Anterior cingulate cortex (tissue), 58 donors: ENCODE results near the gene PAQR9.
"Not testable (repeated sequence)": the region's sequence is repeated elsewhere in the genome, so short reads cannot be mapped to it uniquely, and the experiment has no call there.

ENCODE experiments used
- DNase-seq, 58 donors: peaks; one replicate each; lab custom pipeline; 2025; lab: John Stamatoyannopoulos, UW

Gene PAQR9

GRCh38 chr3:142963516-142964448 lies at the start of gene PAQR9:
Gene PAQR9 (minus strand): TSS chr3:142963674. CDS start chr3:142963336, 338 bp downstream.
- peak in 16 of 58 donors; percentile 3 to 73 (median 17) for DNase-seq

DNA sequence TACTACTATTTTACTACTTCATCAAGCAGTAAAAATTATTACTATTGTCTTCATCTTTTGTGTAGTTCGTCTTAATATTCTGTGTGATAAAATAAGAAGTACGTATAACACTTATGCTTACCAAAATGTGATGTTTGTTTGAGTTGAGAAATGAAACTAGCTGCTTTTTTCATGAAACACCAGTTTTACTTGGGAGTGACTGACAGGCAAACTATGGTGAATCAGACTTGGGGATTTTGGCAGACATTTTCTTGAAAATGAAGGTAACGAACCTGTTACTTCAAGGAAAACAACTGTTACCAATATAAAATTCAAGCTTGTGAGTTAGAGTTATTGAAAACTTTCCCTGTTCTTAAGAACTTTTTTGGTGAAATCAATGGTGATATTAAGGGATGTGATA lies 48.2 kb upstream of the PAQR9 start:
- no peak for DNase-seq

- DNase-seq, result no peak
These were observed 46.5 kb upstream of the PAQR9 start for GRCh38 chr3:143010024-143010423.

DNA sequence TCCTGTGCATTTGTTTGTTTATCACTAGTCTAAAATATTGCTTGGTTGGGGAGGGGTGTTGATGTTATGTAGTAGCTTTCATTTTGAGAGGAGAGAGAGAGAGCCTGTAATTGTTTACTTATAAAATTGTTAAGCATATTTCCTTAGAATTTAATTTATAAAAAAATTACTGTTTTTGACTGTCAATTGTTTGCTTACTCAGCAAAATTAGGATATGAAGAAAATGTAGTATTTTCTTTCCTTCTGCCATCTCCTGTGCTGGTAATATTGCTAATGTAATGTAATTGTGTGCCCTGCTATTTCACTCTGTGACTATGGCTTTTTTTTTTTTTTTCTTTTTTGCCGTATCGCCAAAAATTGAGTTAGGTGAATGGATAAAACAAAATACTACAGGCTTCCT lies 41.3 kb upstream of the PAQR9 start:
- DNase-seq, result no peak

DNA sequence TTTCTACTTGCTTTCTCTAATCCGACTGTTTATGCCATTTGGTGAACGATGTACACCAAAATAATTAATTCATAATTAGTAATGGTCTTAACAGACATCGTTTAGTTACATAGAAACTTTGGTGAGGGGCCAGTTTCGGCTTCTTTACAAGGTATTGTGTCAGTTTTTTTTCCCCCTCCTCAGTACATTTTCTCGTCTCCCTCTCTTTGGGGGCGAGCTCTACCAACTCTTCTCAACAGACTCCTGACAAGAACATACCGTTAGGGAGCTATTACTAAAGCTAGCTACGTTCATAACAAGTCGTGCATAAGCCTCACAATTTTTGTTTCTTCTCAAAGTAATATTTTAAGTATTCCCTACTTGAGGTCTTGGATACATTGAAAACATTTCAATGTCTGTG lies 39.3 kb upstream of the PAQR9 start:
- DNase-seq, result no peak

DNA sequence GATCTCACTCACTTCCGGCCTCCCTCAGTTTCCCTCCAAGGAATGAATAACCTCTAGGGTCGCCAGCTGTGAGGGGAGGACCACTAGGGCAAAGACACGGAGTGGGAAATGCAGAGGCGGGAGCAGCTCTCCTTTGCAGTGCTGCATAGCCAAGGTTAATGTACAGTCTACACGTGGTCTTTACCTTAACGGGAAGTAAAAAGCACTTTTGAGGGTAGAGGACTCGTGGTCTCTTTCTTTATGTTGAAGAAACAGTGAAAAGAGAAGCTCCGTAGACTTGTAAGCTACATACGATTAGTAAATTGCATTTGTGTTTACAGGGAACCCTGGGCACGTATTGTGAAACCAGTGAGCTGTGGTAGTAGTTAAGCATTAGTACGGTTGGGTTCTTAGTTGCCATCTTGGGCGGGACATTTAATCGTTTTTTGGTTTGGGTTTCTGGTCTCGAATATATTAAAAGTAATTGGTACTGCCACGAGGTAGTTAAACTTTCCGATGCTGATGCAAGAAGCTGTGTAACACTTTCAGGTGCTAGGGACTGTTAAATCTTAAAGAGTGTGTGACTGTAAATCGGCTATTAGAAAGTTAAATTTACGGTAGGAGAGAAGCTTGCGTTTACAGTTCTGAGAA lies 38.7 kb upstream of the PAQR9 start:
- DNase-seq, result peak in 1 of 58 donors; percentile 33

DNA sequence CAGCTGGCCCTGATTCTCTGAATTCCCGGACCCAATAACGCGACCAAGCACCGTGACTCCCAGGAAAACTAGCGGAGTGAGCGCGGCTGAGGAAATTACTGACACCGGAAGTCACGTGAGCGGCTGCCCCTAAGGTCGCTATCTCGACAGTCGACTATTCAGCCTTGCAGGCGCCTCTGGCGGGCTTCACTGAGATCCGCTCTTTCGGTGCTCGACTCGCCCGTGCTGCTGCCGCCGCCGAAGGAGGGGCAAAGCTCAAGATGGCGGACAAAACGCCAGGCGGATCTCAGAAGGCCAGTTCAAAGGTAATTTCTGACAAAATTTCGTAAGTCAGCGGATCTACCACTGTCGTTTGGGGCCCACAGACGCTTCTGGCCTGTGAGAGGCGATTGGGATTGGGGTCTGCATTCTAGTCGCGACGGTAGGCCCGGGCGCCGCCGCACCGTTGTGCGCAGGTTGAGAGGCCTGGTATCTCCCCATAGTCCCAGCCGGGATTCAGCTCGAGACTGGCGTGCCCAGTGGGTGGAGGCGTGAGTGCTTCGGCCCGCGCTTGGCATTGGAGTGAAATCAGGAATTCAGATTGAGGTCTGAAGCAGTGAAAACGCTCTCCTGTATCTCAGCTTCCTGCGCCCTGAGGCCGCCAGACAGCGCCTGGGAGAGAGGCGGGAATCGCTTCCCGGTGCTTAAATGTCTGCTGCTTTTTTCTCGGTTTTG lies 38.1 kb upstream of the PAQR9 start, which contains the start of gene U2SURP:
Gene U2SURP, plus strand, starts transcription at position 202 of the 714 bp plus-strand sequence. Its CDS starts 59 bp downstream, at position 261.
- DNase-seq, result peak; percentile 74 to 98 (median 95)

GRCh38 chr3:143001034-143001368 lies 37.5 kb upstream of the PAQR9 start:
- peak in 12 of 58 donors; percentile 48 to 82 (median 74) for DNase-seq

DNA sequence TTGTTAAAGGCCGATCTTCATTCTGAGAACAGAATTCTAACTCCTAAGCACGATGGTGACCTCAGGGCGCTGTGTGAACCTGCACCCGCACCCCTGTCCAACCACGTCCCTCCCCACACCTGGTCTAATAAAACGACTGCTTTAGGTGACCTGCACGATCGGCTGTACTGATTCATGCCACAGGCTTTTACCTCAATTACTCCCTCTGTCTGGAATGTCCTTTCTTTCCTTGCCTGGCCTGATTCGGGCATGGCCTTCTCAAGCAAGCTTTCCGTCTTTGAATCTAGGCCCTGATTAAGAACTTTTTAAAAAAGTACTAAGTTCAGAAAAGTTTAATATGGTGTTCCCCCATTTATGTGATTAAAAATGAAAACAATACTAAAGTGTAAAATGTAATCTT lies 37.1 kb upstream of the PAQR9 start:
- peak in 1 of 58 donors; percentile 1 for DNase-seq

DNA sequence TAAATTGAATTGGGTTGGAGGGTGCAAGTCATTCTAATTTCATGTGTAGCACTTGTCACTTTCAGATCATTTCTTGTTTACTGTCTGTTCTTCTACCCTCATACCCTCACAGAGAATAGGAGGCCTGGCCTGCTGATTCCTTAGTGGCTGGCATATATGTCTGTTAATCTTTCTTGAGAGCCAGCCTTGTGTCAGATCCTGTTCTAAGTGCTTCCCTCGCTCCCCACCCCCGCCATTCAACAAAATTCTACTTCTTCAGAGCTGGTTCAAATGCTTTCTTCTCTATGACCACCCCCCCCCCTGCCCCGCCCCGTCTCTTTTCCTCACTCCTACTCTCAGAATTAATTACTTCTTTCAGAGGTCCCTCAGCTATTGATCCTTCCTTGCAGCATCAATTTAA lies 36.4 kb upstream of the PAQR9 start:
- DNase-seq, result no peak

DNA sequence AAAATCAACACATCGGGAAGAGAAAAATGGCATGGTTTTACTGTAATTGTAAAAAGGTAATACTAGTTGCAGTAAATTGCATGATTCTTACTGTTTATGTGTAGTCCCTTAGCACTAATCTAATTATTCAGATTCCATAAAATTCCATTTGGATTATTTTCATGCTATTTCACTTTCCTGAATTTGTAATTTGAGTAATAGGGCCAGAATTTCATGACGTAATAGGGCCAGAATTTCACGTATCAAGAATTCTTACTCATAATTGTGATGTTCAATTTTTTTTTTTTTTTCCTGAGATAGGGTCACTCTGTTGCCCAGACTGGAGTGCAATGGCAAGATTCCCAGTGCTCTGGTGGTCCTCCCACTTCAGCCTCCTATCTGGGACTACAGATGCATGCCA lies 35.0 kb upstream of the PAQR9 start:
- no peak for DNase-seq

DNA sequence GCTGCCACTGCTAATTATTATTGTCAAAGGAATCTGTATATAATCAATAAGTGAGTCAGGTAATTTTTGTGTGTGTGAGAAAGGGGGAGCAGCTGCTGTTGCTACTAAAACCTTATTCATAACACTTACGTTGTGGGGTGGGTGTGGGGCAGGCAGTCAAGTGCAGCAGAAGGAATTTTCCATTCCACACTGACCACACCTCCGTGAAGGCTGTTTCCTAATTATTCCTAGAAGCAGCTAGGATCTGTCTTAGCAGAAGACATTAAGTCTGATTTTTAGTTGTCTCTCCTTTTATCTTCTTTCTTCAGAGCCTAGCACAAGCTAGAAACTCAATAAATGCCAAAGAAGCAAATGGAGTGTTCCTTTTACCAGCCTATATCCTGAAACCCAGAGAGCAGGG lies 33.9 kb upstream of the PAQR9 start:
- no peak for DNase-seq

- DNase-seq, result peak in 33 of 58 donors; percentile 3 to 68 (median 26)
These were observed 30.5 kb upstream of the PAQR9 start for GRCh38 chr3:142993958-142994442.

DNA sequence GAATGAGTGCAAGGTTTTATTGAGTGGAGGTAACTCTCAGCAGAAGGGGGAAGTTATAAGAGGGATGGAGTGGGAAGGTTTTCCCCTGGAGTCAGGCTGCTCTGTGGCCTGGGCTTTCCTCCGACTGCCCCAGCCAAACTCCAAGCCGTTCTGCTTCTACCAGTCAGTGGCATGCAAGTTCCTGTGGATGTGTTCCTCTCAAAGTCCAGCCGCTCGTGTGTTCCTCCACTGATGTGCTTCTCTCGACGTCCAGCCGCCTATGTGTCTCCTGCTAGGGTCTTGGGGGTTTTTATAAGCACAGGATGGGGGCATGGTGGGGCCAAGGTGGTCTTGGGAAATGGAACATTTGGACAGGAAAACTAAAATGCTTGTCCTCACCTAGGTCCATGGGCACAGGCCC lies 28.8 kb upstream of the PAQR9 start:
- DNase-seq, result no peak

- DNase-seq, result no peak
These were observed 27.2 kb upstream of the PAQR9 start for GRCh38 chr3:142990721-142991120.

GRCh38 chr3:142988826-142989225 lies 25.4 kb upstream of the PAQR9 start:
- DNase-seq, result not testable (repeated sequence)

GRCh38 chr3:142988221-142988620 lies 24.7 kb upstream of the PAQR9 start:
- DNase-seq, result not testable (repeated sequence)

- no peak for DNase-seq
These were observed 24.2 kb upstream of the PAQR9 start for GRCh38 chr3:142987707-142988106.

DNA sequence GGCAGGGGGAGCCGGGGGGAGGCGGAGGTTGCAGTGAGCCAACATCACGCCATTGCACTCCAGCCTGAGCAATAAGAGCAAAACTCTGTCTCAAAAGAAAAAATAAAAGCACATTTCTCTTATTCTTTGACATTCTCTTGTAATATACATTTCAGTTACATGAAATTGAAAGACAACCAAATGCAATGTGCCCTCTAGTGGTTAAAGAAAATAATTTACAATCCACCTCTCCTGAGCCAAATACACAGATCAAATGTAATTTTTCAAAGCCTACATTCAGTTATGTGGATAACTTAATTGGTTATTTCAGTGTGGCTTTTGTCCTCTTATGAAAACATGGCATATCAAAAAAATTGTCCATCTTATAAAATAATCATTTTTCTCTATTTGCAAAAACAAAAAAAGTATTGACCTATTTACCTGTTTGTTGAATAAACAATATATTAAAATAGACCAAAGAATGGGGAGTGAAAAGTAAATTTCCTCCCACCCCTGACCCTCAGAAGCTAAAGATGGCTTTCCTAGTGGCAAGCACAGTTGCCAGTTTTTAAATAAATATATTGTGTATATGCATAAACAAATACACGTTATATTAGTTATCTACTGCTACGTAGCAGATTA lies 23.7 kb upstream of the PAQR9 start:
- DNase-seq, result peak in 1 of 58 donors; percentile 20

GRCh38 chr3:142984255-142984654 lies 20.8 kb upstream of the PAQR9 start:
- no peak for DNase-seq
